ENCODE measurements around the gene SLC17A8.

GRCh38 chr12:100403446-100403845, 46.6 kb downstream of the SLC17A8 start:
- TF ChIP-seq, protein P1, sequence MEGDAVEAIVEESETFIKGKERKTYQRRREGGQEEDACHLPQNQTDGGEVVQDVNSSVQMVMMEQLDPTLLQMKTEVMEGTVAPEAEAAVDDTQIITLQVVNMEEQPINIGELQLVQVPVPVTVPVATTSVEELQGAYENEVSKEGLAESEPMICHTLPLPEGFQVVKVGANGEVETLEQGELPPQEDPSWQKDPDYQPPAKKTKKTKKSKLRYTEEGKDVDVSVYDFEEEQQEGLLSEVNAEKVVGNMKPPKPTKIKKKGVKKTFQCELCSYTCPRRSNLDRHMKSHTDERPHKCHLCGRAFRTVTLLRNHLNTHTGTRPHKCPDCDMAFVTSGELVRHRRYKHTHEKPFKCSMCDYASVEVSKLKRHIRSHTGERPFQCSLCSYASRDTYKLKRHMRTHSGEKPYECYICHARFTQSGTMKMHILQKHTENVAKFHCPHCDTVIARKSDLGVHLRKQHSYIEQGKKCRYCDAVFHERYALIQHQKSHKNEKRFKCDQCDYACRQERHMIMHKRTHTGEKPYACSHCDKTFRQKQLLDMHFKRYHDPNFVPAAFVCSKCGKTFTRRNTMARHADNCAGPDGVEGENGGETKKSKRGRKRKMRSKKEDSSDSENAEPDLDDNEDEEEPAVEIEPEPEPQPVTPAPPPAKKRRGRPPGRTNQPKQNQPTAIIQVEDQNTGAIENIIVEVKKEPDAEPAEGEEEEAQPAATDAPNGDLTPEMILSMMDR (IDR thresholded peaks at IDR 0.05; ENCODE audit: insufficient read depth, low read depth, low read length), result no peak
- no peak for TF ChIP-seq EZH2 (IDR thresholded peaks at IDR 0.05; ENCODE audit: insufficient read depth, low read length)

Data from astrocyte (in vitro differentiated cells and primary cell).